GM12864 (cell line): Measurements from ENCODE around the gene WDR90.
"Not testable (repeated sequence)": the region's sequence is repeated elsewhere in the genome, so short reads cannot be mapped to it uniquely, and the experiment has no call there.

Experiments used
- DNase-seq: peaks from one replicate; pipeline ENCODE4 v3.0.0-alpha.2; 2011; ENCODE audit warnings: low read depth
- H3K4me3 ChIP-seq: 2 replicates; pipeline ENCODE4 v1.5.1; 2011; ENCODE audit warnings: mild to moderate bottlenecking, low read depth, low read length, control low read depth
- TF ChIP-seq, protein P1 (sequence below): IDR thresholded peaks from 2 replicates; pipeline ENCODE4 v1.5.1; 2011; ENCODE audit warnings: low read depth, mild to moderate bottlenecking, moderate library complexity, low read length, control low read depth, inconsistent platforms; ENCODE audit errors: missing control alignments

Gene WDR90

DNA sequence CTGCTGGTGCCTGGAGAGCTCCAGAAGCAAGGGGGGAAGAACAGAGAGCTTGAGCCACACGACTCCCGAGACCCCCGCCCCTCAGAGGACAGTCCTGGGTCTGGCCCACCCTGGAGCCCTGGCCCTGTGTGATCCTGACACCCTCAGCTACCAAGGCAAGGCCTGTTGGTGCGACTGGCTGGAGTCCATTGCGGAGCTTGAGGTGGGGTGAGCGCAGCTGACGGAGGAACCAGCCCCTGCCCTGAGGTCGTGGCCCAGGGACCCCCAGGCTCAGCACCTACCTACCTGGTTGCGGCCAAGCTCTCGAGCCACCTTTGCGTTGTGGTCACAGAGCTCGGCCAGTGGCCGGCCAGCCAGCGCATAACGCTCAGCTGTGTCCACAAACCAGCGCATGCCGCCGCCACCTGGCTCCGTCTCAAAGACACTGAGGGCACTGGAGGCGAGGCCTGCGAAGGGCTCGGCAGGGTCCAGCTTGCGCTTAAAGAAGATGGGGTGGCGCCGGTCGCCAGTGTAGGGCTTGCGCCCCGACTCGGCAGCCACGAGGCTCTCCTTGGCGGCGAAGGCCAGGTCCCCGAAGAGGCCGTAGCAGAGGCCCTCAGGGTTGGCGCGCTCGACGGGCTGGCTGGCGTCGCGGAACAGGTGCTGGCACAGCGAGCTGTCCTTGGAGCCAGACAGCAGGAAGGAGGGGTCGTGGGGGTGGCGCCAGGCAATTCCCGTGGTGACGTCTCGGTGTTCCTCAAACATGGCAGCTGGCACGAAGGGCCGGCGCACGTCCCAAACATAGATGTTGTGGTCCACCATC is 37.5 kb downstream of the WDR90 start:
- H3K4me3 ChIP-seq: no peak overlapping the region
- no peak for DNase-seq
- TF ChIP-seq, protein P1, sequence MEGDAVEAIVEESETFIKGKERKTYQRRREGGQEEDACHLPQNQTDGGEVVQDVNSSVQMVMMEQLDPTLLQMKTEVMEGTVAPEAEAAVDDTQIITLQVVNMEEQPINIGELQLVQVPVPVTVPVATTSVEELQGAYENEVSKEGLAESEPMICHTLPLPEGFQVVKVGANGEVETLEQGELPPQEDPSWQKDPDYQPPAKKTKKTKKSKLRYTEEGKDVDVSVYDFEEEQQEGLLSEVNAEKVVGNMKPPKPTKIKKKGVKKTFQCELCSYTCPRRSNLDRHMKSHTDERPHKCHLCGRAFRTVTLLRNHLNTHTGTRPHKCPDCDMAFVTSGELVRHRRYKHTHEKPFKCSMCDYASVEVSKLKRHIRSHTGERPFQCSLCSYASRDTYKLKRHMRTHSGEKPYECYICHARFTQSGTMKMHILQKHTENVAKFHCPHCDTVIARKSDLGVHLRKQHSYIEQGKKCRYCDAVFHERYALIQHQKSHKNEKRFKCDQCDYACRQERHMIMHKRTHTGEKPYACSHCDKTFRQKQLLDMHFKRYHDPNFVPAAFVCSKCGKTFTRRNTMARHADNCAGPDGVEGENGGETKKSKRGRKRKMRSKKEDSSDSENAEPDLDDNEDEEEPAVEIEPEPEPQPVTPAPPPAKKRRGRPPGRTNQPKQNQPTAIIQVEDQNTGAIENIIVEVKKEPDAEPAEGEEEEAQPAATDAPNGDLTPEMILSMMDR: no peak

DNA sequence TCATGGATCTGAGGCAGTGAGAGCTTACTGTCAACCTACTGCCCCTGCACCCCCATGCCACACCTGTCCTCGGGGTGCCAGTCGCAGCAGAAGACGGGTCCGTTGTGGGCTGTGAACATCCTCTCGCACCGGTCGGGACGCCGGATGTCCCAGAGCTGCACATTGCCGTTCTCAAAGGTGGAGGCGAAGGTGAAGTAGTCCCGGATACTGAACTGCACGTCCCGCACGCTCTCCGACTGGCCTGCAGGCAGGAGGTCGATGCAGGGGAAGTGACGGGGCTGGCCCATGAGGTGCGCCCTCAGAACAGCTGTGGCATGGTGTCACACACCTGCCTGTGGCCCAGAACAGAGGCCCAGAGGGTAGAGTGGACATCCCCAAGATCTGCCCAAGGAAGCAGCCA is 38.3 kb downstream of the WDR90 start:
- no peak for DNase-seq
- H3K4me3 ChIP-seq: no peak overlapping the region
- TF ChIP-seq, protein P1: no peak

DNA sequence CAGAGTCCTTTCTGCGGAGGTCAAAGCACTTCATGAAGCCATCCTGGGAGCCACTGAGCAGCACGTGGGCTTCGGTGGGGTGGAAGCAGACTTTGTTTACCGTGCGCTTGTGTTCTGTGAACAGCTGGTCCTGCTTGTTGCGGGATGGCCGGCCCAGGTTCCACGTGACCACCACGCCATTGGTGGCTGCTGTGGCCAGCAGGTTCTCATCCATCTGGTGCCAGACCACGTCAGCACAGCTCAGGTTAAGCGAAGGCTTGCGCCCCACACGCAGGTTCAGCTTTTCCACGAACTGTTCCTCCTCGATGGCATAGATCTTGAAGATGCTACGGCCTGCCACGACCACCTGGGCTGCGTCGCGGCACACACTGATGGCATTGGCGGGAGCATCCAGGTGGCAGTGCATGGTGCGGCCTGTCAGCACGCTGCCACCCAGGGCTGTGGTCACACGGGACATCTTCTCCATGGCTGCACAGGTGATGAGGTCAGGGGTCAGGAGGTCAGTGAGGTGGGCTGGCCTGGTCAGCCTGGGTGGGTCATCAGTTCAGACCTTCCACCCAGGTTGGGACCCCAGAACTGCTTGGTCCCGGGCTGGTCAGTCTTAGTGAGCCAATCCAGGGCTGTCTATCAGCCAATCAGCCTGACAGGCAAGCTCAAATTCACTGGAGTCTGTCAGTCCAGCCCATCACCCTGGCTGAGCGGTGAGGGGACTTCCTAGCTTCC is 40.2 kb downstream of the WDR90 start:
- TF ChIP-seq, protein P1: no peak
- no peak for DNase-seq
- peak overlapping the region; percentile 96 for H3K4me3 ChIP-seq

DNA sequence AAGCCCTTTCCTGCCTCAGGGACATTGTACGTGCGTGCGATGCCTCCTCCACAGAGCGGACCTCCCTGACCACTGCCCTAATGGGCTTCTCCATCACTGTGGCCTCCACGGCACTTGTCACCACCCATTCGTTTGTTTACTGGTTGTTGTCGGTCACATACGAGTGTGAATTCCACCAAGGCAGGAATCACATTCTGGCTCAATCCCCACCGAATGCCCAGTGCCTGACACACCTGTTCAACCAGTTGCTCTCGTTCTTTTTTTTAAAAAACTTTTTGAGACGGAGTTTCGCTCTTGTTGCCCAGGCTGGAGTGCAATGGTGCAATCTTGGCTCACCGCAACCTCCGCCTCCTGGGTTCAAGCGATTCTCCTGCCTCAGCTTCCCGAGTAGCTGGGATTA is 42.1 kb downstream of the WDR90 start:
- not testable (repeated sequence) for DNase-seq, H3K4me3 ChIP-seq

DNA sequence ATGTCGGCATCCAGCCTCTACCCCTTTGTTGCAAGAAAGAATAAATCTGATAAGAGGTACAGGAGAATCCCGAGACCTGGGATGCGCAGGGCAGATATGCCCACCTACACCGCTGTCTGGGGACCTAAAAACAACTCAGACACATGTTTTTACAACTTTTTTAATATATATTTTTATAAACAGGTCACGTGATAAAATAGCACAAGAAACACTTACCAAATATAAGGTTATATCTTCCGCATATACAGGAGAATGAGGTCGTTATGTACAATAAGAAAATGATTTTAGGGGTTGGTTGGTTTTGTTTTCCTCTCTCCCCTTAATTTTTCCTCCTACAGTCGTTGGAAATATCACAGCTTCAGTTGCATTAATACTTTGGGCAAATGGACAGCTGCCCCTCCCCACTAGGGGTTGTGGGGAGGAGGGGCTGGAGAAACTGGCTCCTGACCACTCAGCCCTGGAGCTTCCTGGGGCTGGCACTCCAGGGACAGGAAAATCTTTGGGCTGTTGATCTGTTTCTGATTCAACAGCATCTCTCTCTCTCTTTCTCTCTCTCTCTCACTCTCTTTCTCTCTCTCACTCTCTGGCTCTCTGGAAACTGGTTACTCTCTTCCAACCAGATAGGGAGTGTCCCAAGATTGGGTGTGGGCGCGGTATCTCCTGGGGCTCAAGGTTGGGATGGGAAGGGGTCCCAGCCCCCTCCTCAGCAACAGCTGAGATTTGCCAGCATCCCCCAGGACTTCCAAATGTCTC is 43.4 kb downstream of the WDR90 start:
- TF ChIP-seq, protein P1: no peak
- no peak for DNase-seq
- no peak overlapping the region for H3K4me3 ChIP-seq

DNA sequence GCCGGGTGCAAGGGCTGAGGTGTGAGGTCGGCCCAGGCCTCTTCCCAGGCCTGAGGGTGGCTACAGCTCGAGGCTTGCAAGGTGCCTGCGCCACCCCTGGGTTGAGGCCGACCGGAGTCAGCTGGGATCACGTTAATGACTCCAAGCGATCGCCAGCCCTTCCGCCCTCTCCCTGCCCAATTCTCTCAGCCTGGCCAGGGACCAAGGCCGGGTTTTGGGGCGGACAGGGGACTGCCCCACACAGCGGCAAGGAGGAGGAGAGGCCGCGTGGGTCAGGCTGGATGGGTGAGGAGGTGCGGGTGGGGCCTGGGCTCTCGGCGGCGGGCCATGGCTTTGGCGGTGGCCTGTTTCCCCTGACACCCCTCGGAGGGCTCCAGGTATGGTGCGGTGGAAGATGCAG is 44.2 kb downstream of the WDR90 start:
- TF ChIP-seq, protein P1: no peak
- DNase-seq: no peak
- H3K4me3 ChIP-seq: no peak overlapping the region

DNA sequence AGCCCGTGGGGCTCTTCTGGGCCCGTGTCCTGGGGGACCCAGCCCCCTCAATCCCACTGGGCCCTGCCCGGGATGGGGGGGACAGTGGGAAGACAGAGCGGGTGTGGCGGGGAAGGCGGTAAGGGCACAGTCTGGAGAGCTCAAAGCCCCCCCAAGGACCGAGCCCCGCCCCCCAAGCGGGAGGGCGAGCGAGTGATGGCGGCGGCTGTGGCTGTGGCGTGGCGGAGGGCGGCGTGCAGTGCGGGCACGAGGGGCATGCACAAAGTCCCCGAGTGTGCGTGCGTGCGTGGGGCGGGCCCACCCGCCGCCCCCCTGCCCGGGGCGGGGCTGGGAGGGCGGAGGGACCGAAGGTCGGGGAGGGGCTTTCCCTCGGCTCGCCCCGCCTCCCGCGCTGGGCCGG is 44.6 kb downstream of the WDR90 start:
- TF ChIP-seq, protein P1: no peak
- no peak overlapping the region for H3K4me3 ChIP-seq
- DNase-seq: no peak
